GM20431 (cell line): ENCODE measurements around the gene DCXR.

Experiments used
- in situ Hi-C: fragments of 300-500 bp; cut with MseI, MboI; formaldehyde crosslinking; loops from one replicate; pipeline ENCODE4 v1.15.0; 2020; ENCODE audit warnings: low sequenced_read_pairs; ENCODE audit not compliant: unreplicated experiment

Gene DCXR

DNA sequence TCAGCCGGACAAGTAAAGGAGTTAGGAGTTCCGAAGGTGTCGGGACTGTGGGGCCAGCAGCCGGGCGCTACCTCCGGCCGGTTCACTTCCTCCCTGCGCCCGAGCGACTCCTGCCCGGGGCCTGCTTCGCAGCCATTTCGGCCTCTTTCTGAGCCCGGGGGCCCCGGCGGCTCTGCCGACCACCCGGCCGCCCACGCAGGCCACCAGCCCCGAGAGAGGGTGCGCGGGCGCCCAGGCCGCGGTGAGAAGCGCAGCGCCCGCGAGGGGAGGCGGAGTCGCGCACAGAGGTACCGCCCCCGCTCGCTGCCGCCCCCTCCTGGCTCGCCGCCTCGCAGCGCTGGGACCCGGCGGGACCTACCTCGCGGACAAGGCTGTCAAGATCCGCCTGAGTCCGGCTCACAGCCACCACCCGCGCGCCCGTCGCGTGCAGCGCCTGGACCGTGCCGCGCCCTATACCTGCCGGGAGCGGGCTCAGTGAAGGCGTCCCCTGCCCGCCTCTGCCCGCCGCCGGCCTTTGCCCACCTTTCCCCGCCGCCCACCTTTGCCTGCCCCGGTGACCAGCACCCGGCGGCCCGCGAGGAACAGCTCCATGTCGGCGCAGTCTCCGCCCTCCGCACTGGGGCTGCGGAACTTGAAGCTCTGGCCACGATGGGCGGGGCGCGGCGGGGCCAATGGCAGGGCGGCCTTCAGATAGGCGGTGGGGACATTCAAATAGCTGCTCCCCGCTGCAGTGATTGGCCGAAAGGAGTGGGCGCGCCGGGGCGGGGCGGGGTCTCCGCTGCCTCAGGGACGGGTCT is at the start of gene DCXR:
Gene DCXR (minus strand): TSS at position 606 of the 797 bp plus-strand sequence. CDS start 15 bp downstream, at position 591.
- in situ Hi-C loops, result no loop called here

DNA sequence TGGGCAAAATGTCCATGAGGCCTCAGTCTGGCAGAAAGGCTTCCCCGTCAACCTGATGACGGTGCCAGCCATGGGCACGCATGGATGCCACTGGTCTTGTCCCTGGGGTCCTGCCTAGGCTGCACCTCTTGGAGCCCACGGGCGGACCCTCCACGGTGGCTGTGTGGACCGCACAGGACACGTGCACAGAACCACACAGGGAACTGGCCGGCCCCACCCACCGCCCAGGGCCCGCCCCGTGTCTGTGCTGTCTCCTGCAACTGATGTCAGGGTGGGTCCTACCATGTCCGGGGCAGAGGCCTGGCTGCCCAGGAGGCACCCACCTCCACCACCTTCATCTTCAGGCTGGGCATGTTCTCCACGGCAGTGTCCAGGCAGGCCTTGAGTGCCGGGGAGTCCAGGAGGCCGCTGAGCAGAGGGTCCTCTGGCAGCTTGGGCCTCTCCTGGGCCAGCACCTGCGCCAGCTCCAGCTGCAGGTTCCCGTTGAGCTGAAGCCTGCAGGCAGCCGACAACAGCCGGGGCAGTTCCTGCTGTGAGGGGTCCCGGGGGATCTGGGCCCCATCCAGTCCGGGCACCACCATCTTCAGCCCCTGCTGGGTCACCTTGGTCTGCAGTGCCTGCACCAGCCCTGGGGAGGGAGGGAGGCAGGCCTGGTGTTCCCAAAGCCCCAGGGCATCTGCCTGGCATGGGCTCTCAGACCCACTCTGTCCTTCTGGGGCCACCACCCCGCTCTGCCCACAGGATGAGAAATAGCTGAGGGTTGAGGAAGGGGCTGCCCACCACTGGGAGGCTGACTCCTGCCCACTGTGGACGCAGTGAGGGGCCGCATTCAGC is 48.7 kb upstream of the DCXR start:
- in situ Hi-C loops, result no loop called here

DNA sequence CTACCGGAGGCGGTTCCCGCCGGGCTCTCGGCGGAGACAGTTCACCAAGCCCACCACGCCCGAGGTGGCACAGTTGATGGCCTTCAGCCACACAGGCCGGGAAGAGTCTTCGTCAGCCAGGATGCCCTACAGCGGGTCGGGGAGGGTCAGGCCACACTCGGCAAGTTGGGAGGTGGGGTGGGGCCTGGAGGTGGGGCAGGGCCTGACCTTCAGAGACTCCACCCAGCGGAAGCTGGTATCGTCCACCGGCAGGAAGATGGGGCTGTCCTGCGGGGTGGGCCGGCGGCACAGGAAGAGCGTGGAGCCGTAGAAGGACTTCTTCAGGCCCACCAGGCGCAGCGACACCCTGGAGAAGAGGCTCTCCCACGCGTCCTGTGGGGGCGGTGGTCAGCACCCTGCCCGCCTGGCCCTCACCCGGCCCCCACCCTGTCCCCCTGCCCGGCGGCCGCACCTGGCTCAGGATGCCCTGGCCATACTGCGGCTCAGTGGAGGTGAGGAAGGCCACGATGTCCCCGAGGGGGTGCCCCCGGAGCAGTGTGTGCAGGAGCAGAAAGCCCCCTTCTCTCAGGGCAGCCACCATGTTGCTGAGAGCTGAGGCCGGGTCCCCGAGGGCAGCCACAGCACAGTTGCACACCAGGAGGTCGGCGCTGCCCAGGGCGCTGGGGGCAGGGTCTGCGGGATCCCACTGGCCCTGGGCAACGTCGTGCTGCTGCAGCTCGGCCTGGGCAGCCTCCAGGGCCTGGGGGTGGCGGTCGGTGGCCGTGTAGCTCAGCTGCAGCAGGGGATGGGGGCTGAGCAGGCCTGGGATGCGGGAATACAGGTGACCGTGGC is 47.7 kb upstream of the DCXR start:
- in situ Hi-C loops, result no loop called here

GRCh38 chr17:82084373-82085030 is 47.0 kb upstream of the DCXR start:
- in situ Hi-C loops, result no loop called here

- in situ Hi-C loops, result no loop called here
Observed at GRCh38 chr17:82083533-82084359, 46.2 kb upstream of the DCXR start.

GRCh38 chr17:82083009-82083408 is 45.5 kb upstream of the DCXR start:
- in situ Hi-C loops, result no loop called here

- in situ Hi-C loops, result no loop called here
Observed at GRCh38 chr17:82082456-82082855, 45.0 kb upstream of the DCXR start.

- in situ Hi-C loops, result no loop called here
Observed at GRCh38 chr17:82081966-82082365, 44.5 kb upstream of the DCXR start.

- in situ Hi-C loops, result no loop called here
Observed at GRCh38 chr17:82081546-82081945, 44.0 kb upstream of the DCXR start.

DNA sequence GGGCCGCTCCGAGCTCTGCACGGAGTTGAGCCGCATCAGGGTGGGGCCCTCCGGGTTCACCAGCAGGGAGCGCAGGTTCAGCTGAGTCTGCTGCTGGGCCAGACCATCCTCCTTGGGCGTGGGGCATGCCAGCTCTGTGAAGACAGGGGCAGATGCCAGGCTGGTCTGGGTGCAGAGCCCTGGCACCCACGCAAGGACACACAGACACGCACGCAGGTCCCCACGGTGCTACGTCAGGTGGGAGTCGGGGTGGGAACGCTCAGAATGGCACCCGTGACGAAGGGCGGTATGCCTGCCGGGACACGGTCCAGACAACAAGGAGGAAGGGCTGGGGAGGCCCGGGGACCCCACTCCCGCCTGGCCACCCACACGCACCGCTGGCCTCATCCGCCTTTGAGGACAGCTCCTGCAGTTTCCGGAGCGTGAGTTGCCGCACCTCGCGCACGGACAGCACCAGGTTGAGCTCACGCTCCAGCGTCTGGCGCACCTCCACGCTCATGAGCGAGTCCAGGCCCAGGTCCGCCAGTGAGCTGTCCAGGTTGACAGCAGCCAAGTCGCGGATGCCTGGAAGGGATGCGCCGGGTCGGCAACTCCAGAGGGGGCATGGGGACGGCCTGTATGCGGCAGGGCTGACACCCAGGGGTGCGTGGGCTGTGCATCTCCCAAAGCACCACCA is 43.4 kb upstream of the DCXR start:
- in situ Hi-C loops, result no loop called here

- in situ Hi-C loops, result no loop called here
Observed at GRCh38 chr17:82080048-82080788, 42.7 kb upstream of the DCXR start.

- in situ Hi-C loops, result no loop called here
Observed at GRCh38 chr17:82079001-82079677, 41.6 kb upstream of the DCXR start.

- in situ Hi-C loops, result no loop called here
Observed at GRCh38 chr17:82078433-82078832, 40.9 kb upstream of the DCXR start.

- in situ Hi-C loops, result no loop called here
Observed at GRCh38 chr17:82077617-82078358, 40.3 kb upstream of the DCXR start.

DNA sequence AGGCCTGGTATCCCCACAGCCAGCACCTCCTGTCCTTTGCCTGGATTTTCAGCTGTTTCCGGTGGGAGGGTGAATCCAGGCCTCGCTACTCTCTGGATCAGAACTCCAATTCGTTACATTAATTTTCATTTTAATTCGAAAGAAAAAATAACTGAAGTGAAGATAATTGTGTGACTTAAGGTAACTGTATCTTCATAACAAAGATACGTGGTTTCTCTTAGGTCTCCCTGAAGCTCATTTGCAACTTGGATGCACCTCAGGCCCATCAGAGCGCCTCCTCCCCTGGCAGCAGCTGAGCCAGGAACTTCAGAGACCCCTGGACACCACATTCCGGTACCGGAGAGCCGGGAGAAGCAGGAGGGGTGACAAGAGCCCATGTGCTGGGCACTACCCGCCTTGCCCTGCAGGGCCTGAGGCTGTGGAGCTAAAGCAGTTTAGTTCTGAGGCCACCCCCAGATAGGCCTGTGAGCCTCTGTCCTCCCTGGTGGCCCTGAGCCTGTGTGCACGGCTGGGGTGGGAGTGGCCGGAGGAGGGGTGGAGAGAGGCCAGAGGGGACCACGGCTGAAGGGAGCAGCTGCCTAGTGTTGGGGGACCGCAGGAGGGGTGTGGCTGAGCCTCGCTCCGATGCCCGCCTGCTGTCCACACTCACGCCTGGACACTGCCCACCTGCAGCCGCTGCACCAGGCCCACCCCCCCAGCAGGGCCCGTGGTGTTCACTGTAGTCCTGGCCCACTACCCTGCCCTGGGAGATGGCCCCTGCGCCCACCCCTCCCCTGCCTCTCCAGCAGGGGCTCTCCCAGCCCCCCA is 39.5 kb upstream of the DCXR start:
- in situ Hi-C loops, result no loop called here
